NCI-H510A treated with DMSO at 0.1 percent for 48 hours (cell line): ENCODE data around the gene TMC2.
"Not testable (repeated sequence)": the region's sequence is repeated elsewhere in the genome, so short reads cannot be mapped to it uniquely, and the experiment has no call there.

ENCODE experiments used
- DNase-seq: peaks from one replicate; lab custom pipeline; 2025; lab: John Stamatoyannopoulos, UW

Gene TMC2, protein sequence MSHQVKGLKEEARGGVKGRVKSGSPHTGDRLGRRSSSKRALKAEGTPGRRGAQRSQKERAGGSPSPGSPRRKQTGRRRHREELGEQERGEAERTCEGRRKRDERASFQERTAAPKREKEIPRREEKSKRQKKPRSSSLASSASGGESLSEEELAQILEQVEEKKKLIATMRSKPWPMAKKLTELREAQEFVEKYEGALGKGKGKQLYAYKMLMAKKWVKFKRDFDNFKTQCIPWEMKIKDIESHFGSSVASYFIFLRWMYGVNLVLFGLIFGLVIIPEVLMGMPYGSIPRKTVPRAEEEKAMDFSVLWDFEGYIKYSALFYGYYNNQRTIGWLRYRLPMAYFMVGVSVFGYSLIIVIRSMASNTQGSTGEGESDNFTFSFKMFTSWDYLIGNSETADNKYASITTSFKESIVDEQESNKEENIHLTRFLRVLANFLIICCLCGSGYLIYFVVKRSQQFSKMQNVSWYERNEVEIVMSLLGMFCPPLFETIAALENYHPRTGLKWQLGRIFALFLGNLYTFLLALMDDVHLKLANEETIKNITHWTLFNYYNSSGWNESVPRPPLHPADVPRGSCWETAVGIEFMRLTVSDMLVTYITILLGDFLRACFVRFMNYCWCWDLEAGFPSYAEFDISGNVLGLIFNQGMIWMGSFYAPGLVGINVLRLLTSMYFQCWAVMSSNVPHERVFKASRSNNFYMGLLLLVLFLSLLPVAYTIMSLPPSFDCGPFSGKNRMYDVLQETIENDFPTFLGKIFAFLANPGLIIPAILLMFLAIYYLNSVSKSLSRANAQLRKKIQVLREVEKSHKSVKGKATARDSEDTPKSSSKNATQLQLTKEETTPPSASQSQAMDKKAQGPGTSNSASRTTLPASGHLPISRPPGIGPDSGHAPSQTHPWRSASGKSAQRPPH

GRCh38 chr20:2536560-2536986, at the start of gene TMC2:
TSS of gene TMC2 (plus strand) at chr20:2536573. CDS start at chr20:2536622, 49 bp downstream.
- DNase-seq: no peak

GRCh38 chr20:2502808-2503384, 33.5 kb upstream of the TMC2 start:
- not testable (repeated sequence) for DNase-seq

GRCh38 chr20:2504803-2505202, 31.6 kb upstream of the TMC2 start:
- DNase-seq: not testable (repeated sequence)

DNA sequence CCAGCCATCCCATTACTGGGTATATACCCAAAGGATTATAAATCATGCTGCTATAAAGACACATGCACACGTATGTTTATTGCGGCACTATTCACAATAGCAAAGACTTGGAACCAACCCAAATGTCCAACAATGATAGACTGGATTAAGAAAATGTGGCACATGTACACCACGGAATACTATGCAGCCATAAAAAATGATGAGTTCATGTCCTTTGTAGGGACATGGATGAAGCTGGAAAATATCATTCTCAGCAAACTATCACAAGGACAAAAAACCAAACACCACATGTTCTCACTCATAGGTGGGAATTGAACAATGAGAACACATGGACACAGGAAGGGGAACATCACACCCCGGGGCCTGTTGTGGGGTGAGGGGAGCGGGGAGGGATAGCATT, 29.9 kb upstream of the TMC2 start:
- not testable (repeated sequence) for DNase-seq

DNA sequence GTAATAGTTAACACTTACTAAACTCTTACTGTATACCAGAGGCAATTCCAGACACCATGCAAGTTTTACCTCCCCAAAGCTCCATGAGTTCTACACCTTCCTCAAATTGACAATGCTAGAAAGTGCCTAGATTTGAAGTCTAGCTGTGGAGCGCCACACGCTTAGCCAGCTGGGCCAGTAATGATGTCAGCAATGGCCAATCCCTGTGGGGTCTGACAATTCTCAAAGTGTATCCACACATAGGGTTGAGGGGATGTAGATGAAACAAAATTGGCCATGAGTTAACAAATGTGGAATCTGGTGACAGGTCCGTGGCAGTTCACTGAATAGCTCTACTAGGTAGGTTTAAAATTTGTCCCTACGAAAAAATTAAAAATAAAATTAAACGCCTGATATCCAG, 28.9 kb upstream of the TMC2 start:
- no peak for DNase-seq

GRCh38 chr20:2507875-2508630, 28.3 kb upstream of the TMC2 start:
- no peak for DNase-seq

GRCh38 chr20:2508631-2509467, 27.5 kb upstream of the TMC2 start, which contains the start of gene ZNF343:
TSS of gene ZNF343 (minus strand) at chr20:2508915. CDS start at chr20:2493895, 15,020 bp downstream.
- DNase-seq: peak; percentile 86

DNA sequence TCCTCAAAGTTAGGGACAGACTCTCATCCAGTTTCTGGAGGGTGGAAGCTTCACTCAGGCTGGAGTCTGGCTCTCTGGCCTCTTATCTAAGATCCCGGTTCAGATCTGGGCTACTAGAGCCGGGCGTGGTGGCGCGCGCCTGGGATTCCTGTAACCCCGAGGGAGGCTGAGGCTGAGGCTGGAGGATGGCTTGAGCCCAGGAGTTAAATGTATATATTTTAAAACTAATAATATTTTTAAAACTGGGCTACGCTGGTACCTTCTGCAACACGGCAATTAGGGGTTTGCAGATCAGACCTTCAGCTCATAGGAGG, 26.9 kb upstream of the TMC2 start:
- DNase-seq: no peak

- DNase-seq: no peak
These were observed 26.6 kb upstream of the TMC2 start for GRCh38 chr20:2509794-2510193.

- no peak for DNase-seq
These were observed 21.2 kb upstream of the TMC2 start for GRCh38 chr20:2515203-2515602.

DNA sequence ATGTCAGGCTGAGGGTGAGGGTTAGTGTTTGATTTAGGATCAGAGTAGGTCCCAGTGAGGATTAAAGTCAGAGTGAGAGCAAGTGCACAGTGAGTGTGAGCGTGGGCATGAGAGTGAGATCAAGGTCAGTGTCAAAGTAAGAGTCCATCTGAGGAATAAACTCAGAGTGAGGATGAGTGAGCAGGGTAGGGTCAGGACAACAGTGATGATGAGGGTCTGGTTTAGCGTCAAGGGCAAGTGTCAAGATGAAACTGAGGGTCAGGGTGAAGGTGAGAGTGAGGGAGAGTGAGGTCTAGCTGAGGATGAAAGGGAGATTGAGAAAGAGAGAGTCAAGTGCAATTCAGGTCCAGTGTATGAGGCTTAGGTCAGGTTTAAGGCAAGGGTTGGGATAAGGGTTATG, 20.0 kb upstream of the TMC2 start:
- DNase-seq: no peak

GRCh38 chr20:2518096-2518495, 18.3 kb upstream of the TMC2 start:
- no peak for DNase-seq

DNA sequence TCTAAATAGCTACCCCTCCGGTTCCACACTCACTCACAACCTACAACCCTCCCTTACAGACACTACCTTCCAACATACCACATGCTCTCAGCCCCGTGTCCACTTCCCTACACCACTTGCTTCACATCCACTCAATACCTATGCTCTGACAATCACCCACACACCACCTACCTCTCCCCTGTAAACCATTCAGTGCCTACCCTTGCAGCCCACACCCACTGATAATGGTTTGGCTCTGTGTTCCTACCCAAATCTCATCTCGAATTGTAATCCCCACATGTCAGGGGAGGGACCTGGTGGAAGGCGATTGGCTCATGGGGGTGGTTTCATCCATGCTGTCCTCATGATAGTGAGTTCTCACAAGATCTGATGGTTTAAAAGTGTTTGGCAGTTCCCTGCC, 17.8 kb upstream of the TMC2 start:
- no peak for DNase-seq

DNA sequence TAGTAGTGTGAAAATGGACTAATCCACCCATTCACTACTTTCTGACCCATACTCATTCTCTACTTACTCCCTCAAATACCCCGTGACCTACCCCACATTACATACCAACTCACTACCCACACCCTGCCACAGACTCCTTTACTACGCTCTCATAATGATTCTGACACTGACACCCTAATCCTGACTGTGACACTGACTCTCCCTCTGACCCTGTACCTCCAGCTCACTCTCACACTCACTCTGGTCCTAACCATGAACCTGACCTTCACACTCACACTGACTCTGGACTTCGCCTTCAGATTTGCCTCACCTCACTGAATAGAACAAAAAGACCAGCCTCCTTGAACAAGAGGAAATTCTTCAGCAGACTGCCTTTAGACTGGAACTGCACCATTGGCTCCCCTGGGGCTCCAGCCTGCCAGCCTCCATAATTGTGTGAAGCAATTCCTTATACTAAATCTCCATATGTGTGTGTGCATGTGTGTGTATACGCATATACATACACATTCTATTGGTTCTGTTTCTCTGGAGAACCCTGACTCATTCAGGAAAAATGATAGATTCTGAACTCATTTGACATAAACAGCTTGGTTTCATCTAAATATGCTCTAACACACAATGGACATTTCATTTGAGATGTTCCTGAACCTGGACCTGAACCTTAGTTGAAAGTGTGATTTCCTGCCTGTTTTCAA, 17.1 kb upstream of the TMC2 start:
- DNase-seq: no peak

DNA sequence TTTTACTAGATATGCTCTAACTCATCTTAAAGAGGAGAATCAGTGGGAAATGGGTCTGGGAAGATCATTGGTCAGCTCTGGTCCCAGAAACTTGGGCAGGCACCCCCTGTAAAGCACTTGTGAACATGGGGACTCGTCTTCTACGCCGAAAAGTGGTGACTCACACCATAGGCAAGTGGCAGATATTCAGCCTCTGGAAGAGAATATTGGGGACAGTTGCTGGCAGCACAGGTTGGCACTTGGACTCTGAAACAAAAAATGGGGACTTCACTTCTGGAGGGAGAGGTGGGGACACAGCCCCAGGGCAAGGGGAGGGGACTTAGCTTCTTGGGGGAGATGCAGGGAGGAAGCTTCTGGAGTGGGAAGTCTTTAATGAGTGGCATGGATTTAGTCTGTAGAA, 15.8 kb upstream of the TMC2 start:
- no peak for DNase-seq

DNA sequence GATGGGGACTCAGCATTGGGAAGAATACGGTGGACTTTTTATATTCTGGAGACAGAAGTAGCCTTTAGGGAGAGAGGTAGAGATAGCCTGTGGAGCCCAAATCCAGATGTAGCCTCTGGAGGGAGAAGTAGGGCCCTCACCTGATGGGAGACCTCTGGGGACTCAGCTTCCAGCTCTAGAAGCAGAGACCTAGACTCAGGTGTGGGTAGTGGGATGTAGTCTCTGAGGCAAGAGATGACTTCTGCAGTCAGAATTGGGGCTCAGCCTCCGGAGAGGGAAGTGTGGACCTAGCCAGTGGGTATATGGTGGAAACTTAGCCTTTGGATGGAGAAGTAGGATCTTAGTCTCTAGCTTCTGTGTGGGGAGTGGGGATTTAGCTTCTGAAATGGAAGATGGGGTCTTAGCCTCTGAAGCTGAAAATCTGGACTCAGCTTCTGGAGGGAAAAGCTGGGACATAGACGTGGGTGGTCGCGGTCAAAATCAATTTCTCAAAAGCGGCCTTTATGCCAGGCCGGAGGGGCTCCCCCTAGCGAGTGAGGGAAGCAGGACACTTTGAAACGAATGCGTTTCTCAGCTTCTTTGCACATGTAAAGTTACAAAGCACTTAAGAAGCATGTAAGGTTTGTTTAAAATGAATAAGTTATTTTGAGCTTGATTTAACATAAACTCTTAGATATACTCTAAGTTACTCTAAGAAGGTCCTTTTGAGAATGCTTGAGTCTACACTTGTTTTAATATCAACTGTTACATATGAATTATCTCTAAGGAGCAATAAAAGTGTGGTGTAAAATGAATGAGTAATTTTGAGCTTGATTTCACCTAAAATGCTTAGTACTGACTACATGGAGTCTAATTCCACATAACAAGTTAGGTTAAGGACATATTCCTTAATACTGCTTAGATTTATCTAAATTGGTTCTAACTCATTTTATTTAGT, 14.7 kb upstream of the TMC2 start:
- DNase-seq: peak; percentile 49

- DNase-seq: not testable (repeated sequence)
These were observed 13.4 kb upstream of the TMC2 start for GRCh38 chr20:2522826-2523429.

- peak; percentile 83 for DNase-seq
These were observed 12.3 kb upstream of the TMC2 start for GRCh38 chr20:2523919-2524708.
